ENCODE results near the gene INAFM2. TPM values are rescaled to one million over a fixed set of nuclear protein-coding genes. Genes with fewer than 3 reads are reported as not detected.

The INAFM2 gene
- total and polyA plus RNA-seq, 2 donors (not counting 3 experiments of a cell fraction or from before 2014, with no cell fraction given), result 10.4 to 24.1 TPM

GRCh38 chr15:40279437-40280141 lies 43.9 kb upstream of the INAFM2 start:
- dilution Hi-C loops (cut with MboI; ENCODE audit: extremely low pct_ligation_motif_present, low sequenced_read_pairs) (no loop called here), intact Hi-C loops (cut with micrococcal nuclease) (loop anchor here (1.0 to 10.0 kb wide), 4 partner anchors 31 to 175 kb away; partner anchors contain the start of gene BMF)
- ChIA-PET POLR2A (no interaction called here), CTCF (interaction anchor here (0.6 to 20.1 kb wide), 61 partner anchors 9 to 391 kb away, joined by 3 to 879 read pairs (median 5); partner anchors contain the start of genes BAHD1, BMF, CCDC9B and DISP2)
- H4K20me1 ChIP-seq (replicated peaks; ENCODE audit: control insufficient read depth, extremely low read depth, insufficient read depth, low read length), result no peaks in the 10 kb centered on the region
- peaks cover 50 to 72% of the 10 kb centered on the region in 2 experiments for H3K27me3 ChIP-seq (ENCODE audit: control insufficient read depth in 2 of 2, insufficient read depth in 2 of 2, low read length in 2 of 2)
- H3K27ac ChIP-seq (ENCODE audit: insufficient read depth, low read depth, low read length), result no peak overlapping the region
- H3K4me1 ChIP-seq (ENCODE audit: control insufficient read depth, extremely low read depth, insufficient read depth, low read length), result peaks cover 7% of the 10 kb centered on the region
- FAIRE-seq (peak; percentile 87), DNase-seq (ENCODE audit: low read depth, low spot score) (peak; percentile 54)
- no peak overlapping the region for H2AFZ ChIP-seq (ENCODE audit: low read depth, low read length)
- no peak overlapping the region for H3K4me2 ChIP-seq (ENCODE audit: insufficient read depth, low read length)
- no TSS peak for BruUV-seq (replicated peaks)
- no peaks in the 10 kb centered on the region for H3K36me3 ChIP-seq (ENCODE audit: control insufficient read depth in 2 of 2, extremely low read depth in 1 of 2, insufficient read depth in 2 of 2, low read length in 2 of 2)
- no peak overlapping the region for H3K9ac ChIP-seq (replicated peaks; ENCODE audit: extremely low read depth, insufficient read depth, low read length)
- no peaks in the 10 kb centered on the region for H3K79me2 ChIP-seq (ENCODE audit: control insufficient read depth, insufficient read depth, low read length)
- no peak overlapping the region for H3K4me3 ChIP-seq (replicated peaks in 1 of 3; ENCODE audit: insufficient read depth in 1 of 3, low read depth in 1 of 3, low read length in 3 of 3)
- H3K9me1 ChIP-seq (replicated peaks; ENCODE audit: control insufficient read depth, extremely low read depth, insufficient read depth, low read length), result no peaks in the 10 kb centered on the region
- TF ChIP-seq EZH2 (IDR thresholded peaks at IDR 0.05; ENCODE audit: borderline replicate concordance, low read depth, low read length, severe bottlenecking) (peak; percentile 4), CTCF (IDR thresholded peaks at IDR 0.05; ENCODE audit: extremely low read depth in 1 of 2, insufficient read depth in 1 of 2, low read depth in 1 of 2, low read length in 2 of 2) (peak; percentile 96 to 98), FOS (IDR thresholded peaks at IDR 0.05; ENCODE audit: borderline replicate concordance, insufficient read depth, low read length) (no peak), JUN (IDR thresholded peaks at IDR 0.05; ENCODE audit: borderline replicate concordance, insufficient read depth, insufficient read length, low read depth) (no peak), POLR2A (IDR thresholded peaks at IDR 0.05; ENCODE audit: low read depth, low read length) (no peak), GATA2 (IDR thresholded peaks at IDR 0.05; ENCODE audit: insufficient read depth, insufficient read length, low read depth, low read length) (no peak), POLR2AphosphoS5 (IDR thresholded peaks at IDR 0.05; ENCODE audit: insufficient read depth, low read depth, low read length) (no peak)
- H3K9me3 ChIP-seq (replicated peaks; ENCODE audit: control insufficient read depth, insufficient read depth, low read length), result no peaks in the 10 kb centered on the region
